ENCODE results near the gene GPR132.

DNA sequence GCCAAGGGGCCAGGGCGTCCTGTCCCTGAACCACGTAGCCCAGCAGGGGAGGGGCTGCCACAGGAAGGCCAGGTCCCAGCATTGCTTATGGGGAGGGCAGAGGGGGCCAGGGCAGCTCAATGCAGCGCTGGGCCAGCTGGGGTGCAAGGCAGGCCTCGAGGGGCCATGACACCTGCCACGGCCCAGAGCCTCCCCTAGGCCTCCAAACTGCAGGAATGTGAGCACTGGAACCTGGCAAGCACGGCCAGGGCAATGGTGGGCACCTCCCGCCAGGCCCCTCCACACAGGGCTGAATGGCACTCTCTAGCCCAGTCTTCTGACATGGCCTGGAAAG, 32.5 kb upstream of the GPR132 start:
- TF ChIP-seq, protein P1, sequence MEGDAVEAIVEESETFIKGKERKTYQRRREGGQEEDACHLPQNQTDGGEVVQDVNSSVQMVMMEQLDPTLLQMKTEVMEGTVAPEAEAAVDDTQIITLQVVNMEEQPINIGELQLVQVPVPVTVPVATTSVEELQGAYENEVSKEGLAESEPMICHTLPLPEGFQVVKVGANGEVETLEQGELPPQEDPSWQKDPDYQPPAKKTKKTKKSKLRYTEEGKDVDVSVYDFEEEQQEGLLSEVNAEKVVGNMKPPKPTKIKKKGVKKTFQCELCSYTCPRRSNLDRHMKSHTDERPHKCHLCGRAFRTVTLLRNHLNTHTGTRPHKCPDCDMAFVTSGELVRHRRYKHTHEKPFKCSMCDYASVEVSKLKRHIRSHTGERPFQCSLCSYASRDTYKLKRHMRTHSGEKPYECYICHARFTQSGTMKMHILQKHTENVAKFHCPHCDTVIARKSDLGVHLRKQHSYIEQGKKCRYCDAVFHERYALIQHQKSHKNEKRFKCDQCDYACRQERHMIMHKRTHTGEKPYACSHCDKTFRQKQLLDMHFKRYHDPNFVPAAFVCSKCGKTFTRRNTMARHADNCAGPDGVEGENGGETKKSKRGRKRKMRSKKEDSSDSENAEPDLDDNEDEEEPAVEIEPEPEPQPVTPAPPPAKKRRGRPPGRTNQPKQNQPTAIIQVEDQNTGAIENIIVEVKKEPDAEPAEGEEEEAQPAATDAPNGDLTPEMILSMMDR (IDR thresholded peaks at IDR 0.05; ENCODE audit: extremely low read depth in 1 of 2, insufficient read depth in 1 of 2, low read depth in 1 of 2, low read length in 2 of 2), result no peak
- no peak for TF ChIP-seq POLR2AphosphoS5 (IDR thresholded peaks at IDR 0.05; ENCODE audit: insufficient read depth, low read depth, low read length)
- TF ChIP-seq POLR2A (IDR thresholded peaks at IDR 0.05; ENCODE audit: low read depth, low read length), result no peak
- TF ChIP-seq, protein P2, sequence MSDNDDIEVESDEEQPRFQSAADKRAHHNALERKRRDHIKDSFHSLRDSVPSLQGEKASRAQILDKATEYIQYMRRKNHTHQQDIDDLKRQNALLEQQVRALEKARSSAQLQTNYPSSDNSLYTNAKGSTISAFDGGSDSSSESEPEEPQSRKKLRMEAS (IDR thresholded peaks at IDR 0.05; ENCODE audit: insufficient read depth, insufficient read length), result no peak
- TF ChIP-seq EZH2 (IDR thresholded peaks at IDR 0.05; ENCODE audit: borderline replicate concordance, low read depth, low read length, severe bottlenecking), result no peak
- TF ChIP-seq GATA2 (IDR thresholded peaks at IDR 0.05; ENCODE audit: insufficient read depth, insufficient read length, low read depth, low read length), result no peak
- no peak for TF ChIP-seq FOS (IDR thresholded peaks at IDR 0.05; ENCODE audit: borderline replicate concordance, insufficient read depth, low read length)
